Stimulated activated CD8-positive, alpha-beta memory T cell treated with anti-CD3 and anti-CD28 coated beads, Interleukin-12 subunit alpha, Interleukin-12 subunit beta, amount 100 ng/mL, for 1 hour (primary cell): ENCODE measurements around the gene VTCN1.
"Not testable (repeated sequence)": the region's sequence is repeated elsewhere in the genome, so short reads cannot be mapped to it uniquely, and the experiment has no call there.

Experiments
- DNase-seq: peaks from one replicate; pipeline ENCODE4 v3.0.0-alpha.2; 2020; ENCODE audit warnings: low read depth

The VTCN1 gene

GRCh38 chr1:117123274-117123673 is 87.5 kb downstream of the VTCN1 start:
- no peak for DNase-seq

GRCh38 chr1:117122330-117123025 is 88.2 kb downstream of the VTCN1 start:
- no peak for DNase-seq

- DNase-seq = peak; percentile 65
These were observed 89.0 kb downstream of the VTCN1 start, which contains the start of gene TRIM45 for GRCh38 chr1:117121589-117122329. Gene TRIM45 (minus strand): TSS chr1:117121749. CDS start chr1:117121201, 548 bp downstream.

- no peak for DNase-seq
These were observed 89.7 kb downstream of the VTCN1 start for GRCh38 chr1:117120774-117121588.

- DNase-seq = not testable (repeated sequence)
These were observed 91.6 kb downstream of the VTCN1 start for GRCh38 chr1:117119144-117119543.

- no peak for DNase-seq
These were observed 92.6 kb downstream of the VTCN1 start for GRCh38 chr1:117118137-117118536.

- no peak for DNase-seq
These were observed 93.0 kb downstream of the VTCN1 start for GRCh38 chr1:117117697-117118096.

- DNase-seq = no peak
These were observed 94.0 kb downstream of the VTCN1 start for GRCh38 chr1:117116784-117117130.

- DNase-seq = no peak
These were observed 94.5 kb downstream of the VTCN1 start for GRCh38 chr1:117116090-117116783.

GRCh38 chr1:117114877-117115276 is 95.8 kb downstream of the VTCN1 start:
- DNase-seq = no peak

- DNase-seq = no peak
These were observed 97.5 kb downstream of the VTCN1 start for GRCh38 chr1:117113199-117113598.

- no peak for DNase-seq
These were observed 98.5 kb downstream of the VTCN1 start for GRCh38 chr1:117112047-117112717.

GRCh38 chr1:117110774-117111173 is 100.0 kb downstream of the VTCN1 start:
- no peak for DNase-seq

- no peak for DNase-seq
These were observed 103.4 kb downstream of the VTCN1 start for GRCh38 chr1:117107364-117107763.

GRCh38 chr1:117106478-117106877 is 104.2 kb downstream of the VTCN1 start:
- DNase-seq = no peak

- no peak for DNase-seq
These were observed 105.0 kb downstream of the VTCN1 start for GRCh38 chr1:117105722-117106121.

- no peak for DNase-seq
These were observed 105.7 kb downstream of the VTCN1 start for GRCh38 chr1:117104986-117105385.

- not testable (repeated sequence) for DNase-seq
These were observed 108.9 kb downstream of the VTCN1 start for GRCh38 chr1:117101858-117102257.

- no peak for DNase-seq
These were observed 109.4 kb downstream of the VTCN1 start for GRCh38 chr1:117101334-117101733.

- DNase-seq = no peak
These were observed 112.3 kb downstream of the VTCN1 start for GRCh38 chr1:117098287-117098890.

- no peak for DNase-seq
These were observed 113.3 kb downstream of the VTCN1 start for GRCh38 chr1:117097443-117097842.
